Inflammatory macrophage (primary cell): Measurements from ENCODE around the gene DOCK1.

ENCODE experiments used
- DNase-seq, 2 donors: peaks; one replicate each; pipeline ENCODE4 v3.0.0-alpha.2; 2020 to 2022

The DOCK1 gene

GRCh38 chr10:127148933-127149220 is 243.6 kb downstream of the DOCK1 start:
- peak; percentile 43 to 44 for DNase-seq

GRCh38 chr10:127149501-127150081 is 244.4 kb downstream of the DOCK1 start:
- DNase-seq = peak in 1 of 2 donors; percentile 7

GRCh38 chr10:127150136-127150535 is 244.9 kb downstream of the DOCK1 start:
- peak; percentile 3 to 49 for DNase-seq

DNA sequence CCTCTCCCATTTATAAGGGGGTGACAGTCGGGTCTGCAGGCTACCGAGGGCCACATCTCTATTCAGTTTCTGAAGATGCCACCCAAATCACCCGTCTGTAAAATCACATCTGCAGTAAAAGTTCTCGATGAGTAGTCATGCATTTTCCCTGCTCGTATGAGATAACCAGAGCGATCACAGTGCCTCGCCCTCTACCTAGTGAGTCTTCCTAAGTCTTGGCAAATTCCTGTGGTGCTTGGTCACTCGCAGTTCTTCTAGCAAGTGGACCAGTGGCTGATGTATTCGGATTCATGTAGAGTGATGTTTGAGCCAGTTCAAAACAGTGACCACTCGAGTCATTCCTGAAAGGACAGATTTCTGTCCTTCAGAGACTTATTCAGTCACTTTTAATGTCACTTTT is 246.3 kb downstream of the DOCK1 start:
- no peak for DNase-seq

DNA sequence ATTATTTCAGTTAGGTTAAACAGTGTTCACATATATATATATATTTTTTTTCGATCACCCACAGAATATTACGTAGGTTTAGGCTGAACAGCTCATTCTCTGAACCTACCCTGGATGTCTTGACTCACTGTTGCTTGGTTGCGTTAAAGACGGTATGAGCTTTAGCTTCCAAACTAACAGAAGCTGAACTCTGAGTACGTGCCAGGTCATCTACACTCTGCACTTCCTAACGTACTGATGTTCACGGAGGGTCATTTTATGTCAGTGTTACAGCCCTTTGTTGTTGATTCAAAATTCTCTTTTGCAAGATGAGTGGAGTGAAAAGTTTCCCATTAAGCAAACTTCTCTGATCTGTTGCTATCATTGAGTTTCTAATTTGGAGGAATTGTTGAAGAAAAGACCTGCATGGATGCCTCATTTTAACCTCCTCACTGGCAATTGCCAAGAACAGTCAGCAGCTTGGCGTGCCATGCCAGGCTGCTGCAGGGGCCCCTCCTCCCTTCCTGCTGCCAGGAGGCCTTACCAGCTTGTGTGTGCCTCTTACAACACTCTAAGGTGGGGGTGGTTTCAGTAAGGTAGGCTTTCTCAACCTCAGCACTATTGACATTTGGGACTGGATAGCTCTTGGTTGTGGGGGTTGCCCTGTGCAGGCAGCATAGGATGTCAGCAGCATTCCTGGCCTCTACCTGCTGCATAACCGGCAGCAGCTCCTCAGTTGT is 246.9 kb downstream of the DOCK1 start:
- DNase-seq = no peak

DNA sequence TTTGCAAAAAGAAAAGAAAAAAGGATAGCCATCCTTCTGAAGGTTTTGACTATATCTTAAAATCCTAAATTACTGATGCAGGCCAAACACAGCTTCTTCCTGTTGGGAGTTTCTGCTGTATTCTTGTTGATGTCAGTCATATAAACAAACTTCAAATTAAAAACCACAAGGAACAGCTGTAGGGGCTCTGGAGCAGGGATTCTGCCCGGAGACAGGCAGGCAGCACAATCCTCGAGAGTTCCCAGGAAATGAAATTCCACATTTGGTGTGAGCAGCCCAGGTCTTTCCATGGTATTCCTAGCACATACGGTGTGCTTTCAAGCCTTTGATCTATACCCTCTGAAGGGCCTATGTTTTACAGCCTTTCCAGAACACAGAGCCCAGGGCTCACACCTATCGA is 248.0 kb downstream of the DOCK1 start:
- no peak for DNase-seq

DNA sequence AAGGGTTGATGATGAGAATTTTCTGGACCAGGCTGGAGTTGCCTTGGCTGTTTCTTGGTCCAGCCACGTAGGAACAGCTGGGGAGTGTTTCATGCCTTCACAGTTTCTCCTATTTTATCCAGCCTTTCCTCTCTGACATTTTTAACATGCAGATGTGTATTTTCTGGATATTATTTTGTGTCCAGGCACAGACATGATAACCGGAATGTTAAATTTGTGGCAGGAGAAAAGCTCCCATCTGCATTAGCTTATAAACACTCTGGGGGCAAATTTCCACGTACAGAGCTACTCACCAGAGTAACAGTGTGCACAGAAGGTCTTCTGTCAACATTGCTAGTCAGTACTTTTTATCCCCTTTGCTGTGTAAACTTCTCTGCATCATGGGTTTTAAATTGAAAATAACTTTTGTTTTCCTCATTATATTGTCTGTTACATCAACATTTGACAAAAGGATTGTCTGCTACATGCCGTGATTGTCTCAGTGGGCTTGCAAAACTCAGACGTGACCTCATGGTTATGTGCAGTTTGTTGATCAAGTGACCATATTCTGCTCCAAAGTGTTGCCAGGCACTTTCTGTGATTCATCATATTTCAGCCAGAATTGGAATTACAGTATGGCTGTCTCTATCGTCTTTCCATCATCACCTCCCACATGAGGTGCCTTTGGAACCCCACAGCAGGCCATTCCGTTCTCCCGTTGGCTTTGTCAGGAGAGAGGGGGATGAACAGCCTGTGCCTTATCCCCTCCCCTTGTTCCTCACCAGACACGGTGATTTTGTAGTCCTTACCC is 249.8 kb downstream of the DOCK1 start:
- DNase-seq = no peak

DNA sequence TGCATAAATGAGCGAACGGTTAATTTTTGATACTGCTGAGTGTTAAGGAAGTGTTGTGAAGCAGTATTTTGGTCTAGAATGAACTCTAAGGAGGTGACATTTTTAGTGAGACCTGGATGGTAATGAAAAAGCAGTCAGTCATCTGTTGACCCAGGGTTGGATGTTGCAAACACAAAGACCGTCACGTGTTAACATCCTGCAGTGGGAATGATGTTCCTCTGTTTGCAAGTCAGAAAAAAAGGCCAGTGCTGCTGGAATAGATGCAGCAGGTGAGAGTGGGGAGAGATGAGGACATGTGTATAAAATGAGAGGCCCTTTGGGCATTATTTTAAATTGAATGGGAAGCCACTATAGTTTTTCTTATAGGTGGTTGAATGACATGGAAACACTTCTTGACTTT is 251.9 kb downstream of the DOCK1 start:
- DNase-seq = no peak

- no peak for DNase-seq
Observed at GRCh38 chr10:127157506-127158200, 252.4 kb downstream of the DOCK1 start.

- no peak for DNase-seq
Observed at GRCh38 chr10:127158662-127159061, 253.4 kb downstream of the DOCK1 start.

DNA sequence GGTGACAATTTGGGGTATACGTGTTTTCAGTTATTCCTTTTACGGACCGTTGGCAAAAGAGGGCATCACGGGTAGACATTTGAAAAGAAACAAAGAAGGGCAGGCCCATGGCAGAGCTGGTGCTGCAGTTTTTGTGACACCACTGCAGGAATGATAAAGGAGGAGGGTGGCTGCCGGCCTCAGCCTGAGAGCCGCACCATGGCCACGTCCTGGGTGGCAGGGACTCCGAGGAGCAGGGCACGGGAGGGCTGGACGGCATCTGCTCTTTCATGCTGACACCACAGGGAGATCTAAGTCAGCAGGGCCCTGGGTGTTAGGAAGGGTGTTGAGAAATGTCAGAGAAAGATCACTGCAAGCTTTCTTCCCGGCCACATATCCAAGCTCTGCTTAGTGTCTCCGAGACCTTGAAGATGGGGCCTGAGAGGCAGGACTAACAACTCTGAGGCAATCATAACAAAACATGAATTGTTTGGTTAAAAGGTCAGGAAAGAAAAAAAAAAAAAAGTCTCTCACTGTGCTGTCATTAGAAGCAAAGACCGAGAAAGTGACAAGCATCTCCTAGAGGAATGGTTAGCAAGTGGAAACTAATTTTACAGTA is 254.5 kb downstream of the DOCK1 start:
- no peak for DNase-seq

DNA sequence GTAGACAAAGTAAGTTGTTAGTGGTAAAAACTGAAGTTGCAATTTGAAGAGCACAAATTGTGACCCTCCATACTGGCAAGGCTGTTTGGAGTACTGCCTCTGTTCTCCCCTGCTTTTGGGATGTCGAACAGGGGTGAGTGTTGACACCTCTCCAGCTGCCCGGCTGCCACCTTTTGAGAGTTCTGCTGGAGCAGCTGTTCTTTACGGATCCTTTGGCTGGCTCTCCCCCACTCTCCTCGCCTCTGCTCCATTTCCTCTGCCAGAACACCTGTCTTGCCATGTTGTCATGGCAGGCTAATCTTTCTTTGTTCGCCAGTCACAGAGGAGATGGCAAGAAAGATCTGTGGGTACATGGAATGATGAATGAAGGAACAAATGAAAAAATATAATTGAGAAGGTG is 256.3 kb downstream of the DOCK1 start:
- no peak for DNase-seq

DNA sequence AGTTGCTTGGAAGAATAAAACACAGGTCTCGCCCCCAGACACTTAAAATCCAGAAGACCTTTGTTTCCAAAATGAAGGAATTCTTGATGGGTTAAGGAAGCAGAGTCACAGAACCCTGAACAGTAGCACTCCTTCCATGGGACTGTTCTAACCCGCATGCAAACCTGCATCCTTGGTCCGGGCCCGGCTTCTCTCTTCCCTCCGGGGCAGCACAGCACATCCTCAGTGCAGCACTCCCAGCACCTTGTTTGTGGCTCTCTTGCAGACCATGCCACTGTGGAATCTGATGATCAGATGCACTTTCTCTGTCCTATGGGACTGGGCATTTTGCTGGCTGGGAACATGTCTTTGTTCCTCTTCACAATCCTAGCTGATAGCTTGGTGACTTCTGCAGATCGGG is 257.6 kb downstream of the DOCK1 start:
- no peak for DNase-seq

- DNase-seq = no peak
Observed at GRCh38 chr10:127168261-127168660, 263.0 kb downstream of the DOCK1 start.

GRCh38 chr10:127174866-127175265 is 269.6 kb downstream of the DOCK1 start:
- DNase-seq = no peak

DNA sequence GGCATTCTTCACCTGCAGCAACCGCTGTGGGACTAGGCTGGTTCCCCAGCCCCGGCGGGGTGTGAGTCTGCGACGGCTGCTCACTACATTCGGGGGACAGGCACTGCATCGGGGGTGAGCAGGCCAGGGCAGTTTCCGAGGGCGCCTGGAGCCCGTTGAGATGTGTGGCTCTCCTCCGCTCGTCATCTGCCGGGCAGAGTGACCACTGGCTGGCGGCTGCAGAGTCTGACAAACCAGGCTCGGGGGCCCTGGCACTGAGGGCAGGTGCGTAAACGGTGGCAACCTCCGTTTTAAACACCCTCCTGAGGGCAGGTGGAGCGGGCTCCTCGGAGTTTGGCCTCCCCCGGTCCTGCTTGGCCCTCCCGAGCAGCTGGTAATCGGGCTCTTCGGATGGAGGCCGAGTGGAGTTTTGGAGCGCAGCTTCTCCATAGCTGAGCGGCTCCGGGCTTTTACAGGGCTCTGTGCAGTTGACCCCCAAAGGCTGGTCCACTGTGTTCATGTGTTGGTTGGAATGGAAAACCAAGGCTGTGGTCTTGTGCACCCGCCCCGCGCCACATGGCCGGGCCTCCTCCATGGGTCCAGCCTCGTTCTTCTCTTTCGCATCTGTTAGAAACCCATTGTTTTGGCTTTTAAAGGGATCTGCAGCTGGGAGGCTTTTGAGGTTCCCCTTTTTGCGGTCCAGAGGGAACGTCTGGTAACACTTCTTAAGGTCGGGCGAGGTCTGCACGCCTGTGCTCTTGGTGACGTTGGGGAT is 270.3 kb downstream of the DOCK1 start:
- DNase-seq = no peak

DNA sequence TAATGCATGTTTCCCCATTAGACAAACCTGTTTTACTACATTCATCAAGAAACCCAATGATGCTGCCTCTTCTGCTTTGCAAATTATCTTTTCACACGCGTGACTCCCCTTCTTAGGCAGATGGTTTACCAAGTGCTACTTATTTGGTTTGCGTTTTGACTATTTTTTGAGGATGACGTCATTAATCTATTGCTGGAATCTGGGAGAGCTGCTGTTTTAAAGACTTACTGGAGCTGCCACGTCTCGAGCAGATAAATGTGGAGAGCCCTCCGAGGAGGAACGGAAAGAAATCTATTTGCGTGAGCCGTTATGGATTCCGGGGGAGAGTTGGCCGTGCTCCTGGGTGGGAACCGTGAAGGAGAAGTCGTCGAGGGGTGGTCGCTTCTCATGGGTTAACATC is 271.4 kb downstream of the DOCK1 start:
- DNase-seq = no peak

GRCh38 chr10:127179612-127180250 is 274.5 kb downstream of the DOCK1 start:
- no peak for DNase-seq

DNA sequence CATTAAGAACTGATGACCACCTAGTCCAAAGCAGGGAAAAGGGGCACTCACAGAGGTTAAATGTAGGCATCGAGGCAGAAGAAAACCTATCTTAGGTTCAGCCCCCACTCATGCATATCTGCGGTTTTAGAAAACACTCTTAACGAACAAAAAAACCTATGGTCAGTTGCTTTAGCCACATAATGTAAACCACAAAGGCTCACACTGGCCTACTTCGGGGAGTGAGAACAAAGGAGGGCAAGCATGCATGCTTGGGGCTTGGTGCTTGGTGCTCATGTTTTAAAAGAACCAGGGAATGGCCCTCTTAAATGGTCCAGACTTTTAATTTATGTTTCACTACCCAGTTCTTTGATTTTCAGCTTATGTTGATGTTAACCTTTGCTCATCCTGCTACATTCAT is 276.9 kb downstream of the DOCK1 start:
- DNase-seq = no peak

DNA sequence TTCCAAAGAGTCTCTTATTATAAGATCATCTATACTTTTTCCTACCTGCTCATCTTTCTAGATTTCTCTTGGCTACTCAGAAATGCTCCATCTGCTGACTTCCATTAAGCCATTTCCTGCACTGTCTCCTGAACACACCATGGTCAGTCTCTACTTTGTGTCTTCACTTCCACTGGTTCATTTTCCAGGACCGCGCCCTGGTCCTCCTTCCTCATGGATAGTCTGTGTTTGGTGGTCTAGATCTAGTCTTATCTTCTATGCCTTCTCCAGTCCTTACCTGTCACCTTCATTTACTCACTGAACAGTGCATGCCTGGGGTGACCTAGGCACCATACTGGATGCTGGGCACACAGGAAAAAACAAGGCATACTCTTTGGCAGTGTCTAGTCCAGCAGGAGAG is 279.4 kb downstream of the DOCK1 start:
- DNase-seq = no peak

DNA sequence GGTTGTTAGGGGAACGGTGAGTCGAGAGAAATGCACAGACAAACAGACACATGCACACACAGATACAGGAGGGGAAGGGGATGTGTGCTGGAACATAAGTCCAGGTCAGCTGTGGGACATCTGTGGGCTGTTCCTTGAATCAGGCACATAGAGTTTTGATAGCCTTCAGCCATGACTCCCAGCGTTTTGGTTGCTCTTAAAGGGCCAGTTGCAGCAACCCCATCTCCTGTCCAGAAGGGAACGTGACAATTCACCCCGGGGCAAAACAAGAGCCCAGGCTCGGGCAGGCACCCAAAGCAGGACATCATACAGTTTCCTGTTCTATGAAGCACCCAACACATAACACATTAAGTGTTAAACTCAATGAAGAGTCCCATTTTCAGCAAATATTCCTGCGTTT is 281.6 kb downstream of the DOCK1 start:
- no peak for DNase-seq

GRCh38 chr10:127189226-127189625 is 284.0 kb downstream of the DOCK1 start:
- no peak for DNase-seq
